Measurements from ENCODE around the gene APBA2.
"Not testable (repeated sequence)": the region's sequence is repeated elsewhere in the genome, so short reads cannot be mapped to it uniquely, and the experiment has no call there.

APBA2 gene

DNA sequence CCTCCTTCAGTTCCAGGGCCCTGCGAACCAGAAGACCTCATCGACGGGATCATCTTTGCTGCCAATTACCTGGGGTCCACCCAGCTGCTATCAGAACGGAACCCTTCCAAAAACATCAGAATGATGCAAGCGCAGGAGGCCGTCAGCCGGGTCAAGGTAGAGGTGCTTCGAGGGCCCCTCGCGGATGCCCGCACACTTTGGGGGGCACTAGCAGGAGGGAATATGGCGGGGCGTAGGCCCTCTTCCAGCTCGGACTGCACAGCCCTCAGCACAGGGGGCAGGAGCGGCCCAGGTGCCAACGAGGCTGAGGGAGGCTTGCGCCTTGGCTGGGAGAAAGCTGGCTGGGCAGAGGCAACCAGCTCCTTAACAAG is 207.3 kb downstream of the APBA2 start:
- no peak for FAIRE-seq

DNA sequence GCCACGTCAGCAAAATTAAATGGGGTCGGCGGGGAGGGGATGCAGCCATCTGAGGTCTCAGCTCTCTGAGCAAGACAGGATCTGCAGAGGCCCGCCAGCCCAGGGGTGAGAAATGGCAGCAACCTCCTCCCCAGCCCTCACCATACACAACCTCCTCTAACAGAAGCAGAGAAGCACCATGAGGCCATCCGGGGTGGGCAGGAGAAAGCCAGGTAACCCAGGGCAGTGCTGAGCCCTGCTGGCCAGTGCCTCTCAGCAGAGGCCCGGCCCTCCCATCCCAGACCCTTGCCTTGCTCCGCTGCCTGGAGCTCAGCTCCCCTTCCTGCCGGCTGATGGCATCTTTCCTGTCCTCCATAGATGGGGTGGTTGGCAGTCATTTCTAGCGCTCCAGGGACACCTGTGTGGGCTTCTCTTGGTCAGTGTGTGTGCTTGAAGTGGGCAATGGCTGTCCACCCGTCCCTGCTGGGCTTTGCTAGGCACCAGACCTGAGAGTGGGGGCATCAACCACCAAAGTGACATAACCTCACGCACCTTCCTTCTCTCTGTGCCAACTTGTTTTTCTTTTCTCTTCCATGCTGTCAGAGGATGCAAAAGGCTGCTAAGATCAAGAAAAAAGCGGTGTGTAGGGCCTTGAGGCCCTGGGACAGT is 208.0 kb downstream of the APBA2 start:
- FAIRE-seq, result no peak

DNA sequence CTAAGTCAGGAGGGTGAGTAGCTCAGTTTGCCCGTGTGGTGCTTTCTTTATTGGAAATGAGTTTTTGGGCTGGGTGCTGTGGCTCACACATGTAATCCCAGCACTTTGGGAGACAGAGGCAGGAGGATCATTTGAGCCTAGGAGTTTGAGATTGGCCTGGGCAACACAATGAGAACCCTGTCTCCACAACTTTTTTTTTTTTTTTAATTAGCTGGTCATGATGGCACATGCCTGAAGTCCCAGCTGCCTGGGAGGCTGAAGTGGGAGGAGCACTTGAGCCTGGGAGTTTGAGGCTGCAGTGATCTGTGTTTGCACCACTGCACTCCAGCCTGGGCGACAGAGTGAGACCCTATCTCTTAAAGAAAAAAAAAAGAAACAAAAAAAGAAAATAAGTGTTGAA is 208.9 kb downstream of the APBA2 start:
- no peak for FAIRE-seq

DNA sequence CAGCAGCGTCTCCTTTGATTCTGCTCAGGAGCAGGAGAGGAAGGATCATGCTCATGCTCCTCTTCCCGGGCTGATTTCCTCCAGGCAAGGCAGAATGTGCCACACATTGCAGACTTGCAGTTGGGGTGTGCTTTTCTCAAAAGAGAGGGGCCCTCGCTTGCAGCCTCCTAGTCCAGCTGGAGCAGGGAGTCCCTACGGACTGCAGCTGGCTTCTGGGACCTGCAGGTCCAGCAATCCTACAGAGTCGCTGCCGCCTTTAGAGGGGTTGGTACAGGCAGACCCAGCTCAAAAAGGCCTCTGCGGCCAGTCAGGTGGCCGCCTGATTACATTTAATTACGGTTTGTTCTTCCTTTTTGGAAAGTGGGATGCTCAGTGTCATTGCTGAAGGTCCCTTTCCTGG is 210.0 kb downstream of the APBA2 start:
- no peak for FAIRE-seq

DNA sequence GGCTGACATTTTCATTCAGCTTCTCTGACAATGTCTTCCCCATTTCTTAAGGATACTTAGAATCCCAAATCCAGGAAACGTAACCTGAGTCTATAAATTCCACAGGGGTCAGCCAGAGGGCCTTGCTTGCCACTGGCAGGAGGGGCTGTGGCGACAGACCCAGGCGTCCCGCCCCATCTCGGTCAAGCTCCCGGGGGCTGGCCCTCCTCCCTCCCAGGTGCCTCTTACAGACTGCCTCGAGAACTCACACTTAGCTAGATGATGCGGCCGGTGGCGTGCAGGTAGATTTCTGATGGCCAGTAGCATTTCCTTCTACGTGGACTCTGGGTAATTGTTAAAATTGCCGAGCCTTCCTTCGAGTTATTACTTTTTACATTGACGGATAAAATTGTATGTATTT is 211.4 kb downstream of the APBA2 start:
- FAIRE-seq, result no peak

DNA sequence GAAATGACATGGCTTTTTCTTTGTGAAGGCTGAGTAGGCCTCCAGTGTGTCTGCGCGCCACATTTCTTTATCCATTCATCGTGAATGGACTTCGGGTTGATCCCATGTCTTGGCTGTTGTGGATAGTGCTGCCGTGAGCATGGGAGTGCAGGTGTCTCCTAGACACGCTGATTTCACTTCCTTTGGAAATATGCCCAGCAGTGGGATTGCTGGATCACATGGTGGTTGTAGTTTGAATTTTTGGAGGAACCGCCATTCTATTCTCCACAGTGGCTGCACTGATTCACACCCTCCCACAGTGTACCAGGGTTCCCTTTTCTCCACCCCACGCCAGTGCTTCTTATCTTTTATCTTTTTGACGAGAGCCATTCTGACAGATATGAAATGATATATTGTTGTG is 212.2 kb downstream of the APBA2 start:
- FAIRE-seq, result no peak

DNA sequence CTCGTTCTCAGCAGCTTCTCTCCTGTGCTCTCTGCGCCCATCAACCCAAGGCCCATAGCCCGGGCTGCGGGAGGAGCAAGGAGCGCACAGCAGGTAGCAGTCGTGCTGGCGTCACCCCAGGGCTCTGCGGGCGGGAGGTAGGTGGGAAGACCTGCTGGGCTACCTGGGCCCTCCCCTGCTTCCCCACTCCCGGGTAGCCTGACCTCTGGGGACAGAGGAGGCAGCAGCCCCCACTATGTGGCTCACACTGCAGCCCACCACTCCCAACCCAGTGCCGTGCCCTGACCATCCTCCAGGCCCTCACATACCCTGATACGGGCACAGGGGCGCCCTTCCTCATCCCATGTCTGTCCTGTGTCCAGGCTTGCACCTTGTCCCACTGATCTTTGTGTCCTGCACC is 212.9 kb downstream of the APBA2 start:
- no peak for FAIRE-seq

DNA sequence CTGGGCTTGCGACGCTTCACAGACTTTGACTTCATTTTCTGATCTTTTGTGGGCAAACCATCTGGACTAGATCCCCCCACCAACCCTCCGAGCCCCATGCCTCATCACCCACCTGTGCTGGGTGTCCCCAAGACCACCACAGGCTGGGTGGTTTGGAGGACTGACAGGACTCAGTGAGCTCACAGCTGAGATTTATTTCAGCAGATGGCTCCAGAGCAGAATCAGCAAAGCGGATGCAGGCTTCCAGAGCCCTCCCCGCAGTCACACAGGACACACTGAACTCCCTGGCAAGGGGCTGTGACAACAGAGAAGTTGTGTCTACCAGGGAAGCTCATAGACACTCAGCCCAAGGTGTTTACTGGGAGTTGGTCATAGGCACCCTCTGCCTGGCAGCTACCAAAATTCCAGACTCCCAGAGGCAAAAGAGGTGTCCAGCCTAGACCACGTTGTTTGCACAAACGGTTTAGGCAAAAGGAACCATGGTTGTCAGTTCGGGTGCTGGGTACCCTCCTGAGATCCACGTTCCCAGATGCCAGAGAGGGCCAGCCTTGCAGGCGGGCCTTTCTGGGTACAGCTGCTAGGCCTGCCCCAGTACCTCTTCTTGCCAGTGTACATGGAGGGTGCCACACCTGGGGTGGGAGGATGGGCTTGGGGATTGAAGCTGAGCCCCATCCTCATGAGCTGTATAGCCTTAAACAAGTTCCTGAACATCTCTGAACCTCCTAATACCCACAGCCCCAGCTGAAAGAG is 213.5 kb downstream of the APBA2 start:
- no peak for FAIRE-seq

DNA sequence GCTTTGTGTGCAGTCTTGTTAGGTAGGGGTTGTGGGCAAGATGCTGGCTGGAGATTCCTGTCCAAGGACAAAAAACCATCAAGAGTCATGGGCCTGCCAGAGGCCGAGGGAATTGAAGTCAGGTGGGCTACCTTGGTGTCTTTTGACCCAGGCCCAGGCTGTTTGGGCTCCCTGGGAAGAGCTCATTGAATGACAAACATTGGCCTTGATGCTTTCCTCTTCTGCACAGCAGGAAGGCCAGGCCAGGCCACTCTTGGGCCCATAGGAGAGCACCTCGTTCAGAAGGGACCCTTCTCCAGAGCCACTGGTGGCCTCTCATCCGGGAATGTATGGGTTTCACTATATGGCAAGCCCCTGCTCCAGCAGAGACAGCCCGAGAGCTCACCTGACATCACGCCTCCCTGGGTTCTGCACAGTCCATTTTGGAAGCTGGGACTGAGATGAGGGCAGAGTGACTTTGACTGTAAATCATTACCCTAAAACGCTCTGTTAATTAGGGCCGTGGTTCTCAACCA is 214.8 kb downstream of the APBA2 start:
- no peak for FAIRE-seq

DNA sequence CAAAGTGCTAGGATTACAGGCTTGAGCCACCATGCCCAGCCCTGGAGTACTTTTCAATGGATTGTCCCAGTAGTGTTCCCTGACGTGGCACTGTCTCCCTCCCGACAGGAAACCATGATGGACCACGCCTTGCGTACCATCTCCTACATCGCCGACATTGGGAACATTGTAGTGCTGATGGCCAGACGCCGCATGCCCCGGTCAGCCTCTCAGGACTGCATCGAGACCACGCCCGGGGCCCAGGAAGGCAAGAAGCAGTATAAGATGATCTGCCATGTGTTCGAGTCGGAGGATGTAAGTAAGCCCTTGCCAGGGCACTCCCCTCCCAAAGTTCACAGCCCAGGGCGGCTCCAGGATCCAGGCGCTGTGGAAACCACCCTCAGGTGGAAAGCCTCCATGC is 215.7 kb downstream of the APBA2 start:
- FAIRE-seq, result no peak

DNA sequence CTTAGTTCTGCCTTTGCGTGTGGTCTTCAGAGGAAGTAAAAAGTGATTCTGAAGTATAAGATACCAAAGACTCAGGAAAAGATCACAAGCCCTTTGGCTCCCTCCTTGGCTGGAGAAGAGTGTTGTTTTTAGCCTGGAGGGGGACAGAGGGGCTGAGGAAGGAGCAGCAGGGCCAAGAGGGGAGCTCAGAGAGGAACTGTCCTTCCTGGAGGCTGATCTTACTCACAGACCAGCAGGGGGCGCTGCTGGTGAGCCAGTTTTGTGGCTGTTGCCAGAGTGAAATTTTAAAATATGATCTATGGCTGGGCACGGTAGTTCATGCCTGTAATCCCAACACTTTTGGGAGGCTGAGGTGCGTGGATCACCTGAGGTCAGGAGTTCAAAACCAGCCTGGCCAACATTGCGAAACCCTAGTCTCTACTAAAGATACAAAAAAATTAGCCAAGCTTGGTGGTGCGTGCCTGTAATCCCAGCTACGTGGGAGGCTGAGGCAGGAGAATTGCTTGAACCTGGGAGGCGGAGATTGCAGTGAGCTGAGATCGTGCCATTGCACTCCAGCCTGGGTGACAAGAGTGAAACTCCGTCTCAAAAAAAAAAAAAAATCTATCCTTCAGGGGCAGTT is 216.5 kb downstream of the APBA2 start:
- not testable (repeated sequence) for FAIRE-seq

DNA sequence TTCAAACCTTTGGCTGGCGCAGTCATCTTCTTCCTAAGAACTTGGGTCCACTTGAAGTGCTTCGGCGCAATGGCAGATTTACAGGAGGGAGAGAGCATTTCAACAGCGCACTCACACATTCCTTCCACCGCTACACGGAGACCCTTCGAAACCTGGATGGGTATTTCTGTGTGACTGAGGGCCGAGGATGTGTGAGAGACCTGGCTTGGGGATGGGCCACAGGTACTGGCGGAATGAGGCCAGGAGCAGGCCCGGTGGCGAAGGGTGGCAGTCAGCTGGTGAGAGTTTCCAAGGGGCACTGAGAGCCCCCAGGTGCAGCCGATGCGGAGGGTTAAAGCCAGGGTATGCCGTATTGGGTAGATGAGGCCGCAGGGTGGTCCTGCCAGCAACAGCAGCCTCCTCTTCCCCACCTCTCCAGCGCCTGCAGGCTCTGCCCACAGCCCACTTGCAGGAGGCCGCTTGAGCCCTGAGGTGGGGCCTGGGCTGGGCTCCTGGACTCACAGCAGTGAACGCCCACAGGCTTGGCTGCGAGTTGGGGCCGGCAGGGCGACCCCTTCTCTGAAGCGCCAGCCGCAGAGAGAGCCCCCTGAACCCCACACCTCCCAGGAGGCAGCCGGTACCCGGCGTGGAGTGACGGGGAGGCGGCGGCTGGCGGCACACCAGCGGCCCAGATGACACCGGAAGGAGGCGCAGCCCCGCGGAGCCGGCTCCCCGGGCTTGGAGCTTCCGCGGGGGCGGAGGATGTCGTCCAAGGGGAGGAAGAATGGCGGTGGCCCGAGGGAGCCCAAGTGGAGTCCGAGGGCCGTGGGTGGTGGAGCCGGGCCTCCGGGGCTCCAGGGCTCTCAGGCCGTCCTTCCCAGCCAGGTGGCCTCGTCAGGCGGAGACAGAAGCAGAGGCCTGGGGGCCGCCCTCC is 217.4 kb downstream of the APBA2 start:
- no peak for FAIRE-seq

DNA sequence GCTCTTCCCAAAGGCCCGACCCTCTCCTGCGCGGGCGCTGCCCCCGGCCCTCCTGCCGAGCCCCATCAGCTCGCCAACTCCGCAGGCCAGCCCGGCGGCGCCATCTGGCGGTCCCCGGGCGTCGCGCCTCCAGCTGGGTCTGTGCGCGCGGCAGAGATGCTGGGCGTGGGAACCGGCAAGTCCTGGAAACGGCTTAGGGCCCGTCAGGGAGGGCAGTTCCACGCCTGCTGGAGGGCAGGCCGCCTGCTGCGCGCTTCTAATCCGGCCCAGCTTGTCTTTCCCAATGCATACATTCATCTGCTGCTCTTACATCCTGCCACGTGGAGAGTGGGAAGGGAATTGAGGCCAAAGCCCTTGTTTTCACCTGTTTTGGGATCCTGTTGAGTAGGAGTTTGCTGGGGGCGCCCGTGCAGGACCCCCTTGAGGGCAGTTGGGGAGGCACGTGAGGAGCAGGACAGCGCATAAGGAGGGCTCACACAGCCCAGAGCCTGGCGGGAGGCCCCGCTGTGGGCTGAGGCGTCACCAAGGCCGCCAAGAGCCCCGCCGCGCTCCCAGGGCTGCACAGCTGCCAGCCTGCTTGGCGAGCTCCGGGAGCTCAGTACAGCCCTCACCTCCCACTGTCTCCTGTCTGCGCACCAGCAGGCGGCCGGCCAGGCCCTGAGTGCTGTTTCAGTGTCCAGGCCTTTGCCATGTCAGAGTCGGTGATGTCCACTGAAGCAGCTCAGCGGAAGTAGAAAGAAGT is 218.2 kb downstream of the APBA2 start:
- FAIRE-seq, result no peak

DNA sequence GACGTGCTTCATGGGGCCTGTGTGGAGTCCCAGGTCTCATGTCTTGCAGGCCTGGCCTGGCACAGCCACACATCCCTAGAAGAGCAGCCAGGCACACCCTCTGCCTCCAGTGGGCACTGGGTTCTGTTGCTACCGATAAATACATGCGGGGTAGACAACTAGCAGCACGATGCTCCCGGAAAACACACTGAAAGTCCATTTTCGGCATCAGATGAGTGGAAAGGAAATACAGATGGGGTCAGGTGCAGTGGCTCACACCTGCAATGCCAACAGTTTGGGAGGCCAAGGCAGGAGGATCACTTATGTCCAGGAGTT is 218.7 kb downstream of the APBA2 start:
- FAIRE-seq, result no peak

DNA sequence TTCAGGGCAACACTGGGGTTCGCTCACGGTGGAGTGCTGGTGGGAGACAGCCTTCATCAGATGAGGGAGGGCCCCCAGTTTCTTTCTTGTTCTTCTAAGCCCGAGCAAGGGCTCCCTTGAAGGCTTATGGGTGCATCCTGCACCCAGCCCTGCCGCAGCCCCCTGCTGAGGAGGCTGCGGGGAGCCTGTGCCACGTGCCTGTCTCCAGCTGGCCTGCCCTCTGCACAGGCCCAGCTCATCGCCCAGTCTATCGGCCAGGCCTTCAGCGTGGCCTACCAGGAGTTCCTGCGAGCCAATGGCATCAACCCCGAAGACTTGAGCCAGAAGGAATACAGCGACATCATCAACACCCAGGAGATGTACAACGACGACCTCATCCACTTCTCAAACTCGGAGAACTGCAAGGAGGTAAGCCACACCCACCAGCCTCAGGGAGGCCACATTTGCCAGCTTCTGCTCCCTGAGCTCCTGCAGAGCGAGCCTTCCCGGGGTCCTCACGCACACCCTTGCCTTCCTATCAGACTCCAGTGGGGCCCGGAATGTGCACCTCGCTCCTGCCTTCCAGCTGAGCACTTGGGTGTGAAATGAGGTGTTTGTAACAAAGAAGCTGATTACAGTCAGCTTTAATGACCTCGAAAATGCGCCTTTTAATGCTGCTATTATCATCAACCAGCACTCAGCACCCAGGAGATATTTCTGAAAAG is 219.5 kb downstream of the APBA2 start:
- no peak for FAIRE-seq

DNA sequence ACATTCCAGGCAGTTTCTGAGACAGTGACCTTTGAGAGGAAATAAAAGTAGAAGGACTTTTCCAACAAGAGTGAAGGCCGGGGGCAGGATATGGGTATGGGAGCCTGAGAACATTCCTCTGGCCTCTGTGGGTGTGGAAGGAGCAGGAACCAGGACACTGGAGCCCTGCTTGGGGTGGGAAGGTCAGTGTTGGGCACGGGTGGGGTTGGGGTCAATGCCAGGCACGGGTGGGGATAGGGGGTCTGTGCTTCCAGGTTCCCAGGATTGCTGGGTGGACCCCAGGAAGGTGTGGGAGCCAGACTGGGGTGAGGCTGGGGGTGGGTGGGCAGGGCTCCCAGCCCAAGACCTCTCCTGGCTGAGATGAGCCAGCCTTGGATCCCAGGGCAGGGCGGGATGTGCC is 220.3 kb downstream of the APBA2 start:
- no peak for FAIRE-seq

DNA sequence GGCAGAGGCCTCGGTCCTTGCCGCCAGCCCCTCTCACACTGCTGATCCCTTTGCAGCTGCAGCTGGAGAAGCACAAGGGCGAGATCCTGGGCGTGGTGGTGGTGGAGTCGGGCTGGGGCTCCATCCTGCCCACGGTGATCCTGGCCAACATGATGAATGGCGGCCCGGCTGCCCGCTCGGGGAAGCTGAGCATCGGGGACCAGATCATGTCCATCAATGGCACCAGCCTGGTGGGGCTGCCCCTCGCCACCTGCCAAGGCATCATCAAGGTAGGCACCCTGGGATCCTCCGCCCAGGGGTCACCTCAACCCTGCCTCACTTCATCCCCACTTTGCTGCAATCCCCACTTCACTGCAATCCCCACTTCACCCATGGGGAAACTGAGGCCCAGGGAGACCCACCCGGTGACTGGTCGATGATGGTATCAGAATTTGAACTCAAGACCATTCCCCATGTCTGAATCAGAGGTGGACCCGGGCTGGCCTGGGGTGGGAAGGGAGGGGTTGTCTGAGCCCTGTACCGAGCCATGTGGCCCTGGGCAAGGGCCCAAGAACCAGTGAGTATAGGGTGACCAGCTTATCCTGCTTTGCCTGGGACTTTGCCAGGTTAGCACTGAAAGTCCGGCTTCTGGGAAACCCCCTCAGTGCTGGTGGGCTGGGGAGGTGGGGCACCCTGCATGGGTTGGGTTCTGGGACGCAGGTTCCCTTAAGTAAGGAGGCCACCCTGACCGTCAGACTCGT is 220.9 kb downstream of the APBA2 start:
- no peak for FAIRE-seq

DNA sequence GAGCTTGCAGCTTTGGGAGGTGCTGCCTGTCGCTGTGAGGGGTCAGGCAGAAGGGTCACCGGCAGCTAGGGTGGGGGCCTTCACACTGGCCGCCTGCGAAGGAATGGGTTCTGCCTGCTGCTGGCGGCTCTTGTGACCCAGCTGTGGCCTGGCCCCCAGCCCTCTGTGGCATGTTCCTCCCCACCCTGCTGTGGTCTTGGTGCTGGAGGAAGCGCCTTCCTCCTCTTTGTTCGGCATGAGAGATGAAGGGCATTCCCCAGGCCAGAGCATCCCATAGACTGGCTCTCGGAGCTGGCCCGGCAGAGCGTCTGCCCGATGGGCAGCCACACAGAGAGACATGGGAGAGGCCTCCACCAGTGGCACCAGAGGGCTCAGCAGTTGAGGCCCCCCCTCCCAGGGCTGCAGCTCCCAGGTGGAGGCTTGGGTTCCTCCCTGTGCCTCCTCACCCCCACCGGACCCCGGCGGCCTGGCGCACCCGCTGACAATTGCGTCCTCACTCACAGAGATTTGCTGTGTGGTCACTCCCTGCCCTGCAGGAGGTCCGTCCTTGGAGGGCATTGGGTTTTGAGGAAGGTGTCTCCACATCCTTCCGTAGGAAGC is 221.6 kb downstream of the APBA2 start:
- FAIRE-seq, result no peak

DNA sequence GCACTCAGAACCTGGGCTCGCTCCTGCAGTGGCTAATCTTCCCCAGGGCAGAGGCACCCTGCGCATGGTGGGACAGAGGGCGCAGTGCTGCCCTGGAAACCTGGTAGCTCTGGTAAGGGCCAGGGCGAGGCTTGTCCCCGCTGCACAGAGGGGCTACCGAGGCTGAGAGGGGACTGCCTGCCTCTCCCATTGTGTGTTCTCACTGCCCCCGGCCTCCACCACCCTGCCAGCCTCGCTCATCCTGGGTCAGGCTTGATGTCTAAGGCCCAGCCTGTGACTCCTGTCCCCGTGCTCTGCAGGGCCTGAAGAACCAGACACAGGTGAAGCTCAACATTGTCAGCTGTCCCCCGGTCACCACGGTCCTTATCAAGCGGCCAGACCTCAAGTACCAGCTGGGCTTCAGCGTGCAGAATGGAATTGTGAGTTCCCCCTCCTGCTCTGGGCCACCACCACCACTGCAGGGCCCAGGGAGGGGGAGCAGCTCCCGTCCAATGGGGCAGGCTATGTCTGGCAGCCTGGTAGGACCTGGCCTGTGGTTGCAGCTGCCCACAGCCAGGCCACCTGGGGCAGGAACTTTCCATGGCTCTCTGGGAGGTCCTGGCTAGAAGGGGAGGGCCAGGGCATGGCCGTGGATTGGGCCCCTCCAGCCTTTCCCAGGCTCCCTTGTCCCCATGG is 222.3 kb downstream of the APBA2 start:
- no peak for FAIRE-seq

DNA sequence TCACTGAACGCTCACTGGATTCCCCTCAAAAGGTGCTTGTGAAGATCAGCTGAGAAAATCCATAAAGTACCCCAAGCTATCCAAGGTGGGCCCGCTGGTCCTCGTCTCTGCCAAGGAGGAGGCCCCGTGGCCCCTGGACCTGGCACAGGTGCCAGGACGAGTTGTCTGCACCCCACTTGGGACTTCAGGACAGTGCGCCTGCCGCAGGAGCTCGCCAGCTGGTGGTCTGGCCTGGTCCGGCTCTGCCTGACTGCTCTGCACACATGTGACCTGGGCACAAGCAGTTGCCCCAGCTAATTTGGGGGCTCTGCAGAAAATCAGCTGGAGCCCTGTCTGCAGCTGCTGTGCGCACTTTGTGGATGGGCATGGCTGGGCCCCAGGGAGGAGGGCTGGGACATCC is 224.0 kb downstream of the APBA2 start:
- FAIRE-seq, result no peak

All from TTC549 (cell line).